HEK293 (cell line): Measurements from ENCODE around the gene WDCP.
A peak's percentile ranks its signal among the peaks of the same experiment; 100 is the strongest.

ENCODE experiments used
- CTCF ChIA-PET: fragments of 350-600 bp; formaldehyde crosslinking; extraction: SDS; loops from one replicate; lab custom pipeline; 2021; ENCODE audit warnings: antibody characterized with exemption; lab: Yijun Ruan, JAX
- POLR2A ChIA-PET: fragments of 300-600 bp; formaldehyde crosslinking; extraction: SDS; loops from one replicate; lab custom pipeline; 2020; ENCODE audit warnings: antibody characterized with exemption, inconsistent platforms; lab: Yijun Ruan, JAX
- H3K27ac ChIP-seq: fragments of 200-500 bp; sonication (Bioruptor generic); 2 replicates; pipeline ENCODE4 v1.5.1; 2014; ENCODE audit warnings: low read depth, low read length, control low read depth, inconsistent platforms; ENCODE audit errors: extremely low read depth
- H3K36me3 ChIP-seq, 2 experiments: fragments of 200-500 bp in 1 of 2; sonication (Bioruptor generic) in 1 of 2; 1 replicate in 1 of 2; 2 replicates in 1 of 2; pipeline ENCODE4 v1.5.1; 2014 to 2017; ENCODE audit warnings: inconsistent platforms in 2 of 2, low read length in 2 of 2; ENCODE audit not compliant: control insufficient read depth in 2 of 2, insufficient read depth in 1 of 2
- H3K4me1 ChIP-seq: fragments of 200-500 bp; sonication (Bioruptor generic); 2 replicates; pipeline ENCODE4 v1.5.1; 2014; ENCODE audit warnings: mild to moderate bottlenecking, low read length, inconsistent platforms; ENCODE audit not compliant: control insufficient read depth, insufficient read depth
- H3K4me3 ChIP-seq: 2 replicates; pipeline ENCODE4 v1.5.1; 2011; ENCODE audit warnings: low read depth, mild to moderate bottlenecking, control low read depth, low read length, moderate library complexity
- H3K9me3 ChIP-seq: fragments of 200-500 bp; sonication (Bioruptor generic); 2 replicates; pipeline ENCODE4 v1.5.1; 2014; ENCODE audit warnings: low read depth, low read length, inconsistent platforms; ENCODE audit not compliant: control insufficient read depth, insufficient read depth
- BCL11B ChIP-seq: fragments of 450-650 bp; formaldehyde crosslinking; IDR thresholded peaks from 2 replicates; pipeline ENCODE4 v1.5.1; 2016; ENCODE audit warnings: low read depth, missing biosample characterization, missing genetic modification characterization
- CTCF ChIP-seq: fragments of 450-650 bp; formaldehyde crosslinking; IDR thresholded peaks from 2 replicates; pipeline ENCODE4 v1.5.1; 2016; ENCODE audit warnings: missing biosample characterization, missing genetic modification characterization
- HOXC10 ChIP-seq: sonication (generic); formaldehyde crosslinking; IDR thresholded peaks from 2 replicates; pipeline ENCODE4 v1.8.1; 2023; ENCODE audit warnings: mild to moderate bottlenecking, missing genetic modification reagents
- KLF1 ChIP-seq: fragments of 450-650 bp; formaldehyde crosslinking; IDR thresholded peaks from 2 replicates; pipeline ENCODE4 v1.5.1; 2016; ENCODE audit warnings: missing biosample characterization, missing genetic modification characterization
- KLF10 ChIP-seq: fragments of 450-650 bp; IDR thresholded peaks from 2 replicates; pipeline ENCODE4 v1.5.1; 2018; ENCODE audit warnings: missing biosample characterization, mild to moderate bottlenecking, missing genetic modification characterization
- KLF7 ChIP-seq: fragments of 450-650 bp; formaldehyde crosslinking; IDR thresholded peaks from 2 replicates; pipeline ENCODE4 v1.5.1; 2016; ENCODE audit warnings: missing biosample characterization, missing genetic modification characterization, borderline replicate concordance
- MEIS1 ChIP-seq: sonication (generic); formaldehyde crosslinking; IDR thresholded peaks from 2 replicates; pipeline ENCODE4 v1.8.1; 2022; ENCODE audit warnings: missing genetic modification reagents, mild to moderate bottlenecking, borderline replicate concordance
- SCRT2 ChIP-seq: fragments of 450-650 bp; formaldehyde crosslinking; IDR thresholded peaks from 2 replicates; pipeline ENCODE4 v1.5.1; 2016; ENCODE audit warnings: missing biosample characterization, missing genetic modification characterization
- ZBTB1 ChIP-seq: fragments of 450-650 bp; formaldehyde crosslinking; IDR thresholded peaks from 2 replicates; pipeline ENCODE4 v1.5.1; 2016; ENCODE audit warnings: missing biosample characterization, missing genetic modification characterization
- ZBTB17 ChIP-seq: fragments of 450-650 bp; formaldehyde crosslinking; IDR thresholded peaks from 2 replicates; pipeline ENCODE4 v1.5.1; 2016; ENCODE audit warnings: missing biosample characterization, missing genetic modification characterization
- ZBTB20 ChIP-seq: fragments of 450-650 bp; formaldehyde crosslinking; IDR thresholded peaks from 2 replicates; pipeline ENCODE4 v1.5.1; 2016; ENCODE audit warnings: missing biosample characterization, missing genetic modification characterization
- ZBTB21 ChIP-seq: fragments of 450-650 bp; formaldehyde crosslinking; IDR thresholded peaks from 2 replicates; pipeline ENCODE4 v1.5.1; 2017; ENCODE audit warnings: missing biosample characterization, missing genetic modification characterization
- ZNF155 ChIP-seq: fragments of 450-650 bp; formaldehyde crosslinking; IDR thresholded peaks from 2 replicates; pipeline ENCODE4 v1.5.1; 2016; ENCODE audit warnings: missing biosample characterization, missing genetic modification characterization
- ZNF174 ChIP-seq: fragments of 450-650 bp; formaldehyde crosslinking; IDR thresholded peaks from 2 replicates; pipeline ENCODE4 v1.5.0; 2017; ENCODE audit warnings: missing biosample characterization, mild to moderate bottlenecking, missing genetic modification characterization
- ZNF248 ChIP-seq: fragments of 450-650 bp; formaldehyde crosslinking; IDR thresholded peaks from 2 replicates; pipeline ENCODE4 v1.5.1; 2017; ENCODE audit warnings: missing biosample characterization, missing genetic modification characterization
- ZNF266 ChIP-seq: fragments of 450-650 bp; formaldehyde crosslinking; IDR thresholded peaks from 2 replicates; pipeline ENCODE4 v1.5.1; 2016; ENCODE audit warnings: missing biosample characterization, missing genetic modification characterization, low read depth
- ZNF335 ChIP-seq: fragments of 450-650 bp; formaldehyde crosslinking; conservative IDR thresholded peaks from 2 replicates; pipeline ENCODE4 v1.5.1; 2016; ENCODE audit warnings: missing biosample characterization, missing genetic modification characterization
- ZNF341 ChIP-seq: fragments of 450-650 bp; formaldehyde crosslinking; IDR thresholded peaks from 2 replicates; pipeline ENCODE4; 2016; ENCODE audit warnings: low read depth, missing biosample characterization, missing genetic modification characterization
- ZNF391 ChIP-seq: fragments of 450-650 bp; formaldehyde crosslinking; IDR thresholded peaks from 2 replicates; pipeline ENCODE4 v1.5.1; 2016; ENCODE audit warnings: low read depth, missing biosample characterization, missing genetic modification characterization, borderline replicate concordance
- ZNF404 ChIP-seq: fragments of 450-650 bp; formaldehyde crosslinking; IDR thresholded peaks from 2 replicates; pipeline ENCODE4 v1.5.1; 2017; ENCODE audit warnings: missing biosample characterization, missing genetic modification characterization
- ZNF521 ChIP-seq: fragments of 450-650 bp; formaldehyde crosslinking; IDR thresholded peaks from 2 replicates; pipeline ENCODE4 v1.5.1; 2017; ENCODE audit warnings: missing biosample characterization, mild to moderate bottlenecking, missing genetic modification characterization
- ZNF549 ChIP-seq: fragments of 450-650 bp; IDR thresholded peaks from 2 replicates; pipeline ENCODE4 v1.5.1; 2018; ENCODE audit warnings: missing biosample characterization, missing genetic modification characterization, mild to moderate bottlenecking, inconsistent platforms, moderate library complexity
- ZNF658 ChIP-seq: fragments of 450-650 bp; formaldehyde crosslinking; IDR thresholded peaks from 2 replicates; pipeline ENCODE4; 2016; ENCODE audit warnings: missing biosample characterization, missing genetic modification characterization
- ZNF670 ChIP-seq: fragments of 450-650 bp; formaldehyde crosslinking; IDR thresholded peaks from 2 replicates; pipeline ENCODE4 v1.5.1; 2016; ENCODE audit warnings: missing biosample characterization, missing genetic modification characterization, low read depth
- ZNF830 ChIP-seq: fragments of 450-650 bp; IDR thresholded peaks from 2 replicates; pipeline ENCODE4 v1.5.0; 2018; ENCODE audit warnings: missing biosample characterization, missing genetic modification characterization, low read depth, mild to moderate bottlenecking, moderate library complexity
- ZSCAN18 ChIP-seq: fragments of 450-650 bp; formaldehyde crosslinking; IDR thresholded peaks from 2 replicates; pipeline ENCODE4 v1.5.1; 2016; ENCODE audit warnings: missing biosample characterization, missing genetic modification characterization
- ZSCAN4 ChIP-seq: fragments of 450-650 bp; formaldehyde crosslinking; IDR thresholded peaks from 2 replicates; pipeline ENCODE4 v1.5.1; 2017; ENCODE audit warnings: missing biosample characterization, missing genetic modification characterization

Gene WDCP

GRCh38 chr2:24076849-24077534 is 29.8 kb upstream of the WDCP start (continued):
- TF ChIP-seq KLF7 (tag by site-specific recombination) (no peak), ZSCAN4 (no peak), ZNF335 (peak; percentile 87), ZNF248 (tag by site-specific recombination) (no peak), ZSCAN18 (tag by site-specific recombination) (no peak), ZBTB17 (tag by site-specific recombination) (peak; percentile 26; the same call in 1 of the 2 replicates), ZNF658 (tag by site-specific recombination) (no peak), ZNF830 (no peak), ZBTB1 (tag by site-specific recombination) (no peak), ZNF174 (tag by site-specific recombination) (no peak)

GRCh38 chr2:24075915-24076848 is 29.0 kb upstream of the WDCP start, which contains the start of gene SF3B6:
Gene SF3B6 (minus strand): TSS chr2:24076326. CDS start chr2:24076229, 97 bp downstream.
- Histone ChIP-seq H3K4me3 (peak within 1 kb of the TSS; percentile 95), H3K36me3 (peaks cover 17 to 52% of the 10 kb centered on the region in 2 experiments), H3K4me1 (peaks cover 7% of the 10 kb centered on the region; the same call in 1 of the 2 replicates), H3K9me3 (no peaks in the 10 kb centered on the region), H3K27ac (peak within 1 kb of the TSS; percentile 88)
- ChIA-PET POLR2A (interaction anchor here (0.5 to 2.3 kb wide), 24 partner anchors 8 to 1300 kb away, joined by 3 to 41 read pairs (median 4); partner anchors contain the start of genes ATAD2B, FAM228B, ITSN2 and TP53I3), CTCF (interaction anchor here (0.7 to 1.0 kb wide), 5 partner anchors 15 to 306 kb away, joined by 3 to 4 read pairs (median 4); partner anchors contain the start of gene ATAD2B)
- TF ChIP-seq BCL11B (tag by site-specific recombination) (no peak), ZBTB20 (tag by site-specific recombination) (no peak; the same call in none of the 2 replicates), ZNF155 (no peak), MEIS1 (CRISPR knock-in tag) (no peak), ZNF830 (no peak), KLF10 (tag by site-specific recombination) (peak; percentile 56; the same call in 1 of the 2 replicates), HOXC10 (no peak), ZNF521 (no peak), CTCF (tag by site-specific recombination) (0 out of 2 replicates have a peak, but pooled peaks have one; percentile 32), ZBTB21 (tag by site-specific recombination) (peak; percentile 84; the same call in 1 of the 2 replicates), ZSCAN4 (peak; percentile 47; the same call in 1 of the 2 replicates), ZNF391 (tag by site-specific recombination) (0 out of 2 replicates have a peak, but pooled peaks have one; percentile 28), ZNF404 (no peak), ZNF341 (tag by site-specific recombination) (peak; percentile 92), KLF1 (tag by site-specific recombination) (peak; percentile 46), SCRT2 (no peak), ZNF266 (tag by site-specific recombination) (no peak), ZNF670 (tag by site-specific recombination) (no peak), ZNF549 (tag by site-specific recombination) (no peak)
